Astrocyte of the spinal cord (primary cell): ENCODE measurements around the gene RAD51AP2.
A peak's percentile ranks its signal among the peaks of the same experiment; 100 is the strongest.
"Not testable (repeated sequence)": the region's sequence is repeated elsewhere in the genome, so short reads cannot be mapped to it uniquely, and the experiment has no call there.

ENCODE experiments used
- DNase-seq: peaks from one replicate; pipeline ENCODE4 v3.0.0; 2011; ENCODE audit warnings: low read depth, low spot score
- H3K4me3 ChIP-seq: 2 replicates; pipeline ENCODE4 v1.5.1; 2011; ENCODE audit warnings: low read depth, mild to moderate bottlenecking, low read length, moderate library complexity
- CTCF ChIP-seq: IDR thresholded peaks from 2 replicates; pipeline ENCODE4 v1.5.1; 2012; ENCODE audit warnings: low read depth, mild to moderate bottlenecking, low read length, inconsistent platforms
- in situ Hi-C: cut with HindIII; loops from 2 replicates; pipeline ENCODE4 v1.10.0; 2017; ENCODE audit warnings: low sequenced_read_pairs

The RAD51AP2 gene

GRCh38 chr2:17518212-17519154 lies at the start of gene RAD51AP2:
TSS of gene RAD51AP2 (minus strand) at chr2:17518440. CDS start at chr2:17518415, 25 bp downstream.
- H3K4me3 ChIP-seq, result peak within 1 kb of the TSS; percentile 51
- peak; percentile 90 for DNase-seq
- TF ChIP-seq CTCF, result no peak
- in situ Hi-C loops, result no loop called here

- DNase-seq, in situ Hi-C loops, H3K4me3 ChIP-seq: not testable (repeated sequence)
Observed at GRCh38 chr2:17565726-17566125, 47.5 kb upstream of the RAD51AP2 start.

GRCh38 chr2:17558878-17559277 lies 40.6 kb upstream of the RAD51AP2 start:
- in situ Hi-C loops, result no loop called here
- no peak for DNase-seq
- H3K4me3 ChIP-seq, result no peak overlapping the region
- TF ChIP-seq CTCF, result no peak

- no peak for TF ChIP-seq CTCF
- in situ Hi-C loops, result no loop called here
- H3K4me3 ChIP-seq, result no peak overlapping the region
- DNase-seq, result no peak
Observed at GRCh38 chr2:17558053-17558452, 39.8 kb upstream of the RAD51AP2 start.

DNA sequence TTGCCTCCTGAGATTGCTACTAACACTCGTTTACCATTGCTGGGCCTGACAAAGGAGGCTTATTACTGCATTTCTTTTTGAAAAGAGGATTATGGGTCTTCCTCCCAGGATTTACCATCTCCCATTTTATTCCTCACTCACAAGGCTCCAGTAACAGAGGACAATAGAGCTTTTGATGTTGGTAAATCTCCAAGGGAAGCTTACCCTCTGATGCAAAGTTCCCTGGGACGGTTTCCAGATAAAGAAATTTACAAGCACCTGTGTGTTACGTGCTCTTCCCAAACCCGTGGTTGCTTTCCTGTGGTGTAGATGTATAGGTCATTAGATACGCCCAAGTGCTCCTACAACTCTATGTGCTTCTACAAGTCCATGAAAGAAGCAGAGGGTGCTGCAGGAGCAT lies 39.4 kb upstream of the RAD51AP2 start:
- no peak for TF ChIP-seq CTCF
- no peak overlapping the region for H3K4me3 ChIP-seq
- in situ Hi-C loops, result no loop called here
- DNase-seq, result no peak

- in situ Hi-C loops, result no loop called here
- H3K4me3 ChIP-seq, result no peak overlapping the region
- DNase-seq, result no peak
- TF ChIP-seq CTCF, result no peak
Observed at GRCh38 chr2:17555150-17555549, 36.9 kb upstream of the RAD51AP2 start.

GRCh38 chr2:17550907-17551306 lies 32.7 kb upstream of the RAD51AP2 start:
- TF ChIP-seq CTCF, result no peak
- in situ Hi-C loops, result no loop called here
- DNase-seq, result no peak
- no peak overlapping the region for H3K4me3 ChIP-seq
